Measurements from ENCODE around the gene SPTAN1.
"Not testable (repeated sequence)": the region's sequence is repeated elsewhere in the genome, so short reads cannot be mapped to it uniquely, and the experiment has no call there.

SPTAN1 gene

GRCh38 chr9:128638580-128638979 is 86.2 kb downstream of the SPTAN1 start:
- no peak for TF ChIP-seq CTCF (IDR thresholded peaks at IDR 0.05; ENCODE audit: insufficient read depth, low read length, poor library complexity, severe bottlenecking)
- no peak for DNase-seq (ENCODE audit: extremely low read depth, insufficient read length)
- Histone ChIP-seq H3K36me3 (ENCODE audit: control insufficient read depth, insufficient read depth, low read length) (peaks cover 20% of the 10 kb centered on the region), H3K27me3 (replicated peaks; ENCODE audit: control insufficient read depth, insufficient read depth, low read length) (no peaks in the 10 kb centered on the region), H3K4me3 (replicated peaks; ENCODE audit: low read depth, low read length) (no peak overlapping the region)

- H3K4me3 ChIP-seq (replicated peaks; ENCODE audit: low read depth, low read length) = no peak overlapping the region
- H3K27me3 ChIP-seq (replicated peaks; ENCODE audit: control insufficient read depth, insufficient read depth, low read length) = no peaks in the 10 kb centered on the region
- TF ChIP-seq CTCF (IDR thresholded peaks at IDR 0.05; ENCODE audit: insufficient read depth, low read length, poor library complexity, severe bottlenecking) = no peak
- peaks cover 6% of the 10 kb centered on the region for H3K36me3 ChIP-seq (ENCODE audit: control insufficient read depth, insufficient read depth, low read length)
- DNase-seq (ENCODE audit: extremely low read depth, insufficient read length) = no peak
Observed at GRCh38 chr9:128640603-128641002, 88.2 kb downstream of the SPTAN1 start.

DNA sequence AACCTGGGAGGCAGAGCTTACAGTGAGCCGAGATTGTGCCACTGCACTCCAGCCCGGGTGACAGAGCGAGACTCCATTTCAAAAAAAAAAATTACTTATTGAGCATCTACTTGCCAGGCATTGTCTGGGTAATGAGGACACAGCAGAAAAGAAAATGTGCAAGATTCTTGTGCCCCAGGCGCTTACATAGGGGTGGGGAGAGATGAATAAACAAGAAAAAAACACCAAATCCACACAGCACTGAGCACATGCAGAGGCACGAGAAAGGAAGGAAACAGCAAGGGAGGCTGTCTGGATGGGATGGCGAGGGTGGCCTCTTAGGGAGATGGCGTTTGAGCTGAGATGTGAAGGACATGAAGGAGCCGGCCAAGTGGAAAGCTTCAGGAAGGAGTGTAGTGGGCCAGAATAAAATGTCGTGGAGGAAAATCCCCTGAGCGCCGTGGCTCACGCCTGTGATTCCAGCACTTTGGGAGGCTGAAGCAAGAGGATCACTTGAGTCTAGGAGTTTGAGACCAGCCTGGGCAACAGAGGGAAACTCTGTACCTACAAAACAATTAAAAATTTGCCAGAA is 90.4 kb downstream of the SPTAN1 start:
- no peak for TF ChIP-seq CTCF (IDR thresholded peaks at IDR 0.05; ENCODE audit: insufficient read depth, low read length, poor library complexity, severe bottlenecking)
- Histone ChIP-seq H3K4me3 (replicated peaks; ENCODE audit: low read depth, low read length) (no peak overlapping the region), H3K36me3 (ENCODE audit: control insufficient read depth, insufficient read depth, low read length) (peaks cover 2% of the 10 kb centered on the region), H3K27me3 (replicated peaks; ENCODE audit: control insufficient read depth, insufficient read depth, low read length) (no peaks in the 10 kb centered on the region)
- no peak for DNase-seq (ENCODE audit: extremely low read depth, insufficient read length)

GRCh38 chr9:128643519-128644300 is 91.3 kb downstream of the SPTAN1 start:
- Histone ChIP-seq H3K4me3 (replicated peaks; ENCODE audit: low read depth, low read length) (peak overlapping the region; percentile 8; the same call in 1 of the 2 replicates), H3K36me3 (ENCODE audit: control insufficient read depth, insufficient read depth, low read length) (peaks cover 2% of the 10 kb centered on the region)
- DNase-seq (ENCODE audit: extremely low read depth, insufficient read length) = peak; percentile 82

GRCh38 chr9:128648206-128648605 is 95.8 kb downstream of the SPTAN1 start:
- not testable (repeated sequence) for H3K4me3 ChIP-seq (replicated peaks; ENCODE audit: low read depth, low read length); DNase-seq (ENCODE audit: extremely low read depth, insufficient read length); H3K36me3 ChIP-seq (ENCODE audit: control insufficient read depth, insufficient read depth, low read length); H3K27me3 ChIP-seq (replicated peaks; ENCODE audit: control insufficient read depth, insufficient read depth, low read length)
- TF ChIP-seq CTCF (IDR thresholded peaks at IDR 0.05; ENCODE audit: insufficient read depth, low read length, poor library complexity, severe bottlenecking) = peak; percentile 22

More at GRCh38 chr9:128643519-128644300, 91.3 kb downstream of the SPTAN1 start:
- TF ChIP-seq CTCF (IDR thresholded peaks at IDR 0.05; ENCODE audit: insufficient read depth, low read length, poor library complexity, severe bottlenecking) = no peak
- no peaks in the 10 kb centered on the region for H3K27me3 ChIP-seq (replicated peaks; ENCODE audit: control insufficient read depth, insufficient read depth, low read length)

All from GM06990 (cell line).